ENCODE measurements around the gene UGT1A1. TPM values are rescaled to one million over a fixed set of nuclear protein-coding genes. Genes with fewer than 3 reads are reported as not detected.

Gene UGT1A1
- total and polyA plus RNA-seq, 10 of the 15 experiments (the other 5 are each of a cell fraction or from before 2014, with no cell fraction given): not detected

DNA sequence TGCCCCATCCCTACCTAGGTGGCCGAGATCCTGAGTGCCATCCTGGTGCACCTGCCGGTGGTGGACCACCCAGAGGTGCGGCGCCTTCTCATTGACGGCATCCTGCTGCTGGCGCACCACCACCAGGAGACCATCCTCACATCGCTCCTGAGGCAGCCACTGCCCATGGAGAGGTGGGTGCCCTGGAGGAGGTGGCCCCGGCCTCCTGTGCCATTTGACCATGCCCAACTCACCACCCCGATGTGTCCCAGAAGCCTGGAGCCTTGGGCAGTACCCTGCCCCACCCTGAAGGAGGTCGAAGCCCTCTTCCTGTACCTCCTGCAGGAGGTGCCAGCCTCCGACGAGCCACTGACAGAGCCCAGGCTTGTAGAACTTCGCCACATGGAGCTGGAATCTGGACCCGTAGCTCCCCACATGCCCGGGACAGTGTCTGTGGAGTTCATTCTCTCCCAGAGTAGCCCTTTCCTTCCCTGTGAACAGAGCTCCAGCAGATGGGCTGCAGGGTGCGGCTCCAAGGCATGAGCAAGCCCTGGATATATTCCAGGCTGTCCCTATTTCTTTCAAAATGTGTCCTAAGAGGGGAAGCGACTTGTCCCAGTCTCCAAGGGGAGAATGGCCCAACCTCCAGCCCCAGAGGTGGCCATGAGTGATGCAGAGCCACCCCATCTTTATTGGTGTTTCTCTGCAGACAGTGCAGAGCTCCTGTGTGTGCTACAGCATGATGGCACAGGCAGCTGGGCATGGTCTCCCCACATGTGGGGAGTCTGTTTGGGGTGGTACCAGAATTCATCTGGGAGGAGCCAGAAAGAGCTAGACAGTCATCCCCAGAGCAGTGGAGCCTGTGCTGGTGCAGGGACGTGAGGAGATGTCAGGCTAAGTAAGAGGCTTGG is 60.1 kb downstream of the UGT1A1 start (continued):
- TF ChIP-seq, protein P1, sequence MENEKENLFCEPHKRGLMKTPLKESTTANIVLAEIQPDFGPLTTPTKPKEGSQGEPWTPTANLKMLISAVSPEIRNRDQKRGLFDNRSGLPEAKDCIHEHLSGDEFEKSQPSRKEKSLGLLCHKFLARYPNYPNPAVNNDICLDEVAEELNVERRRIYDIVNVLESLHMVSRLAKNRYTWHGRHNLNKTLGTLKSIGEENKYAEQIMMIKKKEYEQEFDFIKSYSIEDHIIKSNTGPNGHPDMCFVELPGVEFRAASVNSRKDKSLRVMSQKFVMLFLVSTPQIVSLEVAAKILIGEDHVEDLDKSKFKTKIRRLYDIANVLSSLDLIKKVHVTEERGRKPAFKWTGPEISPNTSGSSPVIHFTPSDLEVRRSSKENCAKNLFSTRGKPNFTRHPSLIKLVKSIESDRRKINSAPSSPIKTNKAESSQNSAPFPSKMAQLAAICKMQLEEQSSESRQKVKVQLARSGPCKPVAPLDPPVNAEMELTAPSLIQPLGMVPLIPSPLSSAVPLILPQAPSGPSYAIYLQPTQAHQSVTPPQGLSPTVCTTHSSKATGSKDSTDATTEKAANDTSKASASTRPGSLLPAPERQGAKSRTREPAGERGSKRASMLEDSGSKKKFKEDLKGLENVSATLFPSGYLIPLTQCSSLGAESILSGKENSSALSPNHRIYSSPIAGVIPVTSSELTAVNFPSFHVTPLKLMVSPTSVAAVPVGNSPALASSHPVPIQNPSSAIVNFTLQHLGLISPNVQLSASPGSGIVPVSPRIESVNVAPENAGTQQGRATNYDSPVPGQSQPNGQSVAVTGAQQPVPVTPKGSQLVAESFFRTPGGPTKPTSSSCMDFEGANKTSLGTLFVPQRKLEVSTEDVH (IDR thresholded peaks at IDR 0.05; ENCODE audit: low read depth, partially characterized antibody): no peak
- TF ChIP-seq MEF2A (IDR thresholded peaks at IDR 0.05; ENCODE audit: insufficient read depth, low read depth, low read length): no peak
- TF ChIP-seq DPF2 (IDR thresholded peaks at IDR 0.05): no peak

DNA sequence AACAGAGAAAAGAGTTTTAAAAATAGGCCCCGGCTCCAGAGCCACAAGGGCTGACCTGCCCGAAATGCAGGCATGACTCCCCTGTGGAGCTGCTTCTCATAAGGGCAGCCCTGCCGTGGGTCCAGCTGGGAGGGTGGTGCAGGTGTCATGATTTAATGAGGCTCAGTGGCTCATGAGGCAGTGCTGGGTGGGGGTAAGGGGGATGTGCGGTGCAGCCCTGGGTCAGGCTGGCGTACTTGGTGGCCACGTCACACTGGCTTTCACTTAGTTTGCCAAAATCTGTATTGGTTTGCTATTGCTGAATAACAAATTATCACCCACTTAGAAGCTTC is 60.7 kb downstream of the UGT1A1 start:
- intact Hi-C loops (cut with micrococcal nuclease; ENCODE audit: unreplicated experiment): no loop called here
- no peak overlapping the region for H3K4me2 ChIP-seq (ENCODE audit: control insufficient read depth, insufficient read depth)
- DNase-seq (ENCODE audit: low read depth, low spot score) (no peak), ATAC-seq (no peak), FAIRE-seq (no peak)
- H3K27me3 ChIP-seq (replicated peaks in 1 of 2; ENCODE audit: control insufficient read depth in 2 of 2, insufficient read depth in 2 of 2, low read length in 1 of 2): no peaks in the 10 kb centered on the region; a peak in 3 of 4 replicates
- no peak overlapping the region for H3K4me3 ChIP-seq
- no peaks in the 10 kb centered on the region for H3K9me3 ChIP-seq (replicated peaks; ENCODE audit: control insufficient read depth, insufficient read depth, low read length)
- ChIA-PET RAD21 (ENCODE audit: unreplicated experiment) (no interaction called here), CTCF (no interaction called here), POLR2A (no interaction called here), SMC1A (ENCODE audit: uncharacterized antibody, unreplicated experiment) (interaction anchor here (1.0 kb wide), 1 partner anchor 9 kb away, joined by 3 read pairs; no protein-coding TSS in a partner anchor)
- no peak overlapping the region for H3K9ac ChIP-seq (ENCODE audit: control insufficient read depth, insufficient read depth, low read length)
- no peak overlapping the region for H3K27ac ChIP-seq (ENCODE audit: control insufficient read depth, insufficient read depth)
- BruUV-seq (replicated peaks): no TSS peak
- no peak overlapping the region for H2AFZ ChIP-seq (ENCODE audit: control insufficient read depth, low read depth, low read length)
- no peaks in the 10 kb centered on the region for H3K4me1 ChIP-seq (ENCODE audit: control insufficient read depth, insufficient read depth, low read length)
- in situ Hi-C loops (cut with MboI): no loop called here
- 34% methylated on average over 6 of the region's 6 CpGs for WGBS (ENCODE audit: insufficient coverage, insufficient replicate concordance, low lambda C conversion rate, missing lambda C conversion rate)
- no peaks in the 10 kb centered on the region for H4K20me1 ChIP-seq (ENCODE audit: control insufficient read depth, insufficient read depth)
- no peaks in the 10 kb centered on the region for H3K79me2 ChIP-seq (ENCODE audit: control insufficient read depth, insufficient read depth, low read length)
- H3K36me3 ChIP-seq (ENCODE audit: control insufficient read depth in 2 of 2, insufficient read depth in 2 of 2, low read length in 1 of 2): no peaks in the 10 kb centered on the region
- TF ChIP-seq BHLHE40 (IDR thresholded peaks at IDR 0.05; ENCODE audit: borderline replicate concordance in 1 of 2, low read depth in 2 of 2, low read length in 1 of 2) (no peak), KAT2A (conservative IDR thresholded peaks at IDR 0.05; ENCODE audit: control insufficient read depth, low read depth, low read length) (no peak), TCF7 (IDR thresholded peaks at IDR 0.05; ENCODE audit: borderline replicate concordance) (no peak), IRF4 (IDR thresholded peaks at IDR 0.05; ENCODE audit: low read depth, low read length) (no peak), ETV6 (conservative IDR thresholded peaks at IDR 0.05 in 1 of 2, IDR thresholded peaks at IDR 0.05 in 1 of 2; ENCODE audit: borderline replicate concordance in 1 of 2, low read depth in 1 of 2) (no peak), EP300 (IDR thresholded peaks at IDR 0.05; ENCODE audit: borderline replicate concordance in 1 of 2, control insufficient read depth in 1 of 2, low read depth in 2 of 2, low read length in 2 of 2) (no peak), BACH1 (IDR thresholded peaks at IDR 0.05; ENCODE audit: borderline replicate concordance) (no peak), YBX1 (IDR thresholded peaks at IDR 0.05) (no peak)
- TF ChIP-seq, protein P2, sequence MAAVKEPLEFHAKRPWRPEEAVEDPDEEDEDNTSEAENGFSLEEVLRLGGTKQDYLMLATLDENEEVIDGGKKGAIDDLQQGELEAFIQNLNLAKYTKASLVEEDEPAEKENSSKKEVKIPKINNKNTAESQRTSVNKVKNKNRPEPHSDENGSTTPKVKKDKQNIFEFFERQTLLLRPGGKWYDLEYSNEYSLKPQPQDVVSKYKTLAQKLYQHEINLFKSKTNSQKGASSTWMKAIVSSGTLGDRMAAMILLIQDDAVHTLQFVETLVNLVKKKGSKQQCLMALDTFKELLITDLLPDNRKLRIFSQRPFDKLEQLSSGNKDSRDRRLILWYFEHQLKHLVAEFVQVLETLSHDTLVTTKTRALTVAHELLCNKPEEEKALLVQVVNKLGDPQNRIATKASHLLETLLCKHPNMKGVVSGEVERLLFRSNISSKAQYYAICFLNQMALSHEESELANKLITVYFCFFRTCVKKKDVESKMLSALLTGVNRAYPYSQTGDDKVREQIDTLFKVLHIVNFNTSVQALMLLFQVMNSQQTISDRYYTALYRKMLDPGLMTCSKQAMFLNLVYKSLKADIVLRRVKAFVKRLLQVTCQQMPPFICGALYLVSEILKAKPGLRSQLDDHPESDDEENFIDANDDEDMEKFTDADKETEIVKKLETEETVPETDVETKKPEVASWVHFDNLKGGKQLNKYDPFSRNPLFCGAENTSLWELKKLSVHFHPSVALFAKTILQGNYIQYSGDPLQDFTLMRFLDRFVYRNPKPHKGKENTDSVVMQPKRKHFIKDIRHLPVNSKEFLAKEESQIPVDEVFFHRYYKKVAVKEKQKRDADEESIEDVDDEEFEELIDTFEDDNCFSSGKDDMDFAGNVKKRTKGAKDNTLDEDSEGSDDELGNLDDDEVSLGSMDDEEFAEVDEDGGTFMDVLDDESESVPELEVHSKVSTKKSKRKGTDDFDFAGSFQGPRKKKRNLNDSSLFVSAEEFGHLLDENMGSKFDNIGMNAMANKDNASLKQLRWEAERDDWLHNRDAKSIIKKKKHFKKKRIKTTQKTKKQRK (IDR thresholded peaks at IDR 0.05; ENCODE audit: low read depth, low read length): no peak
- TF ChIP-seq, protein P3, sequence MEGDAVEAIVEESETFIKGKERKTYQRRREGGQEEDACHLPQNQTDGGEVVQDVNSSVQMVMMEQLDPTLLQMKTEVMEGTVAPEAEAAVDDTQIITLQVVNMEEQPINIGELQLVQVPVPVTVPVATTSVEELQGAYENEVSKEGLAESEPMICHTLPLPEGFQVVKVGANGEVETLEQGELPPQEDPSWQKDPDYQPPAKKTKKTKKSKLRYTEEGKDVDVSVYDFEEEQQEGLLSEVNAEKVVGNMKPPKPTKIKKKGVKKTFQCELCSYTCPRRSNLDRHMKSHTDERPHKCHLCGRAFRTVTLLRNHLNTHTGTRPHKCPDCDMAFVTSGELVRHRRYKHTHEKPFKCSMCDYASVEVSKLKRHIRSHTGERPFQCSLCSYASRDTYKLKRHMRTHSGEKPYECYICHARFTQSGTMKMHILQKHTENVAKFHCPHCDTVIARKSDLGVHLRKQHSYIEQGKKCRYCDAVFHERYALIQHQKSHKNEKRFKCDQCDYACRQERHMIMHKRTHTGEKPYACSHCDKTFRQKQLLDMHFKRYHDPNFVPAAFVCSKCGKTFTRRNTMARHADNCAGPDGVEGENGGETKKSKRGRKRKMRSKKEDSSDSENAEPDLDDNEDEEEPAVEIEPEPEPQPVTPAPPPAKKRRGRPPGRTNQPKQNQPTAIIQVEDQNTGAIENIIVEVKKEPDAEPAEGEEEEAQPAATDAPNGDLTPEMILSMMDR (IDR thresholded peaks at IDR 0.05 in 2 of 3, conservative IDR thresholded peaks at IDR 0.05 in 1 of 3; ENCODE audit: control insufficient read depth in 2 of 3, extremely low read depth in 1 of 3, insufficient read depth in 1 of 3, low read depth in 3 of 3, low read length in 3 of 3): no peak

Measured in GM12878 (cell line).